ENCODE data around the gene FNDC1.

The FNDC1 gene

GRCh38 chr6:159307246-159307790 lies 138.1 kb downstream of the FNDC1 start:
- no peak for DNase-seq (ENCODE audit: low read depth, low spot score)

GRCh38 chr6:159308198-159308597 lies 139.0 kb downstream of the FNDC1 start:
- no peak for DNase-seq (ENCODE audit: low read depth, low spot score)

- no peak for DNase-seq (ENCODE audit: low read depth, low spot score)
Measured at GRCh38 chr6:159309723-159310122, 140.5 kb downstream of the FNDC1 start.

DNA sequence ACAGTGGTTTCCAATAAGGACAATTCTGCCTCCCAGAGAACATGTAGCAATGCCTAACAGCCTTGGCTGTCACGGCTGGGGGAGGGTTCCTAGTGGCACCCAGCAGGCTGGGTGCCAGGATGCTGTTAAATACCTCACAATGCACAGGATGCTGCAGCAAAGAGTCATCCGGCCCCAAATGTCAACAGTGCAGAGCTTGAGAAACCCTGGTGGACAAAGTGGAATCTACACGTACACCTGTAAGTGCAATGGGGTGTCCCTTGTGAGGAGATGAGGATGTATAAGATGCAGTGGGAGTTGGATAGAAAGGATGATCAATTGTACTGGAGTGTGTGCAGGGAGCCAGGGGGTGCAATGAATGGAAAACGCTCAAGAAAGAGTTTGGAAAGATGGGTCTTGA lies 142.4 kb downstream of the FNDC1 start:
- DNase-seq (ENCODE audit: low read depth, low spot score), result no peak

GRCh38 chr6:159312206-159312605 lies 143.0 kb downstream of the FNDC1 start:
- no peak for DNase-seq (ENCODE audit: low read depth, low spot score)

- DNase-seq (ENCODE audit: low read depth, low spot score), result no peak
Measured at GRCh38 chr6:159313018-159313417, 143.8 kb downstream of the FNDC1 start.

GRCh38 chr6:159315562-159315961 lies 146.4 kb downstream of the FNDC1 start:
- no peak for DNase-seq (ENCODE audit: low read depth, low spot score)

DNA sequence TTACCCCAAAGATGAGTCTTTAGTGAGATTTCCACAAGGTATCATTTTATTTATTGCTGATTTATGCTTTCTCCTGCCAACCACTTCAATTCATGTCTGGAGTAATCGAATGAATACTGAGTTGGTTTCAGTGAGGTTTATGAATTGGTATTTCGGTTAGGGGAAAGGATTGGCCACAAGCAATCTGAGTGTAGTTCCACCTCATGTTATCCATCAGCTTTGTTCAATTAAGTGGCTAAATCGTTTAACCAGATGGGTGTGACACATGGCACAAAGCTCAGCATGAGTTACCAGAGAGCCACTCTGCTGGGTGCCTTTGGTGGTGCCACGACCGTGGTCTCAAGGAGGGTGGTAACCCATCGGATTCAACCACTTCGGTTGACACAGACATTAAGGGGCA lies 148.2 kb downstream of the FNDC1 start:
- no peak for DNase-seq (ENCODE audit: low read depth, low spot score)

- no peak for DNase-seq (ENCODE audit: low read depth, low spot score)
Measured at GRCh38 chr6:159321267-159321666, 152.1 kb downstream of the FNDC1 start.
